SK-N-SH (cell line): ENCODE results near the gene ERC1.

Experiments
- CTCF ChIP-seq: fragments of 200-600 bp; sonication (generic); IDR thresholded peaks from 2 replicates; pipeline ENCODE4 v1.6.1; 2017; ENCODE audit warnings: antibody characterized with exemption, mild to moderate bottlenecking, moderate library complexity
- ELF1 ChIP-seq: IDR thresholded peaks from 2 replicates; pipeline ENCODE4 v1.4.0; 2012
- GABPA ChIP-seq: IDR thresholded peaks from 2 replicates; pipeline ENCODE4 v1.4.0; 2012; ENCODE audit warnings: low read depth, mild to moderate bottlenecking
- MAX ChIP-seq: IDR thresholded peaks from 2 replicates; pipeline ENCODE4 v1.4.0; 2012; ENCODE audit warnings: low read depth
- NFIC ChIP-seq: IDR thresholded peaks from 2 replicates; pipeline ENCODE4 v1.4.0; 2012; ENCODE audit warnings: borderline replicate concordance
- PBX3 ChIP-seq: IDR thresholded peaks from 2 replicates; pipeline ENCODE4; 2012
- POLR2AphosphoS5 ChIP-seq: IDR thresholded peaks from 2 replicates; pipeline ENCODE4 v1.6.1; 2012; ENCODE audit warnings: low read depth, low read length
- RFX5 ChIP-seq: IDR thresholded peaks from 2 replicates; pipeline ENCODE4 v1.6.1; 2012; ENCODE audit warnings: mild to moderate bottlenecking, improper control_type of control experiment, low read length
- TAF1 ChIP-seq: IDR thresholded peaks from 2 replicates; pipeline ENCODE4 v1.6.1; 2012; ENCODE audit warnings: low read depth, mild to moderate bottlenecking, low read length, moderate library complexity, borderline replicate concordance
- ZBTB33 ChIP-seq: IDR thresholded peaks from 2 replicates; pipeline ENCODE4 v1.4.0; 2012; ENCODE audit warnings: low read depth, borderline replicate concordance
- TF ChIP-seq, protein P1 (sequence below): fragments of 150-350 bp; IDR thresholded peaks from 2 replicates; pipeline ENCODE4 v1.6.1; 2017; ENCODE audit warnings: antibody characterized with exemption, low read length, low read depth, borderline replicate concordance

- TF ChIP-seq CTCF = no peak
- no peak for TF ChIP-seq NFIC
- TF ChIP-seq ELF1 = no peak
- no peak for TF ChIP-seq MAX
- TF ChIP-seq, protein P1, sequence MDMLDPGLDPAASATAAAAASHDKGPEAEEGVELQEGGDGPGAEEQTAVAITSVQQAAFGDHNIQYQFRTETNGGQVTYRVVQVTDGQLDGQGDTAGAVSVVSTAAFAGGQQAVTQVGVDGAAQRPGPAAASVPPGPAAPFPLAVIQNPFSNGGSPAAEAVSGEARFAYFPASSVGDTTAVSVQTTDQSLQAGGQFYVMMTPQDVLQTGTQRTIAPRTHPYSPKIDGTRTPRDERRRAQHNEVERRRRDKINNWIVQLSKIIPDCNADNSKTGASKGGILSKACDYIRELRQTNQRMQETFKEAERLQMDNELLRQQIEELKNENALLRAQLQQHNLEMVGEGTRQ = no peak
- no peak for TF ChIP-seq POLR2AphosphoS5
- TF ChIP-seq RFX5 = no peak
- no peak for TF ChIP-seq TAF1
- no peak for TF ChIP-seq GABPA
- no peak for TF ChIP-seq PBX3
- no peak for TF ChIP-seq ZBTB33
Observed at GRCh38 chr12:1338483-1339177, 347.6 kb downstream of the ERC1 start.
